ENCODE results near the gene LRRK1. TPM values are rescaled to one million over a fixed set of nuclear protein-coding genes. Genes with fewer than 3 reads are reported as not detected.

The LRRK1 gene
- total RNA-seq, 2 experiments from 2014 or later, result 0.20 to 0.60 TPM

- no peaks in the 10 kb centered on the region for H3K4me1 Mint-ChIP-seq (ENCODE audit: low read depth)
- intact Hi-C loops (cut with micrococcal nuclease), result no loop called here
- H3K36me3 Mint-ChIP-seq (ENCODE audit: low read depth), result no peaks in the 10 kb centered on the region
- CTCF ChIA-PET, result interaction anchor here (1.1 kb wide), 1 partner anchor 27 kb away, joined by 4 read pairs; no protein-coding TSS in a partner anchor
- no peak overlapping the region for H3K4me3 Mint-ChIP-seq
- peaks cover 12% of the 10 kb centered on the region for H3K27me3 Mint-ChIP-seq (ENCODE audit: low read depth)
- no peak for DNase-seq
- H3K9me3 Mint-ChIP-seq, result peaks cover 6% of the 10 kb centered on the region
- H3K27ac Mint-ChIP-seq, result no peak overlapping the region
These were observed 61.9 kb downstream of the LRRK1 start for GRCh38 chr15:100981086-100981485.

- DNase-seq, result no peak
- no peaks in the 10 kb centered on the region for H3K4me1 Mint-ChIP-seq (ENCODE audit: low read depth)
- CTCF ChIA-PET, result interaction anchor here (0.7 to 2.5 kb wide), 2 partner anchors 25 to 249 kb away, joined by 3 to 12 read pairs; no protein-coding TSS in a partner anchor
- no peak overlapping the region for H3K4me3 Mint-ChIP-seq
- H3K36me3 Mint-ChIP-seq (ENCODE audit: low read depth), result no peaks in the 10 kb centered on the region
- no peak overlapping the region for H3K27ac Mint-ChIP-seq
- peaks cover 4% of the 10 kb centered on the region for H3K27me3 Mint-ChIP-seq (ENCODE audit: low read depth)
- H3K9me3 Mint-ChIP-seq, result peaks cover 6% of the 10 kb centered on the region
- intact Hi-C loops (cut with micrococcal nuclease), result no loop called here
These were observed 64.1 kb downstream of the LRRK1 start for GRCh38 chr15:100983221-100983620.

GRCh38 chr15:100985401-100985800 is 66.2 kb downstream of the LRRK1 start:
- DNase-seq, result no peak
- intact Hi-C loops (cut with micrococcal nuclease), result no loop called here
- Mint-ChIP-seq H3K27ac (no peak overlapping the region), H3K4me1 (ENCODE audit: low read depth) (no peaks in the 10 kb centered on the region), H3K36me3 (ENCODE audit: low read depth) (no peaks in the 10 kb centered on the region), H3K27me3 (ENCODE audit: low read depth) (peaks cover 4% of the 10 kb centered on the region), H3K9me3 (peaks cover under 1% of the 10 kb centered on the region), H3K4me3 (no peak overlapping the region)
- CTCF ChIA-PET, result interaction anchor here (1.2 kb wide), 1 partner anchor 113 kb away, joined by 3 read pairs; no protein-coding TSS in a partner anchor

- CTCF ChIA-PET, result no interaction called here
- peaks cover 4% of the 10 kb centered on the region for H3K27me3 Mint-ChIP-seq (ENCODE audit: low read depth)
- no peaks in the 10 kb centered on the region for H3K36me3 Mint-ChIP-seq (ENCODE audit: low read depth)
- H3K4me1 Mint-ChIP-seq (ENCODE audit: low read depth), result no peaks in the 10 kb centered on the region
- no peak overlapping the region for H3K27ac Mint-ChIP-seq
- intact Hi-C loops (cut with micrococcal nuclease), result no loop called here
- no peak overlapping the region for H3K4me3 Mint-ChIP-seq
- no peak for DNase-seq
- H3K9me3 Mint-ChIP-seq, result no peaks in the 10 kb centered on the region
These were observed 67.2 kb downstream of the LRRK1 start for GRCh38 chr15:100986158-100986896.

- Mint-ChIP-seq H3K9me3 (no peaks in the 10 kb centered on the region), H3K27ac (no peak overlapping the region), H3K4me3 (no peak overlapping the region), H3K4me1 (ENCODE audit: low read depth) (no peaks in the 10 kb centered on the region), H3K36me3 (ENCODE audit: low read depth) (no peaks in the 10 kb centered on the region), H3K27me3 (ENCODE audit: low read depth) (peaks cover 4% of the 10 kb centered on the region)
- no peak for DNase-seq
- CTCF ChIA-PET, result no interaction called here
- intact Hi-C loops (cut with micrococcal nuclease), result no loop called here
These were observed 68.0 kb downstream of the LRRK1 start for GRCh38 chr15:100987143-100987542.

- Mint-ChIP-seq H3K27ac (no peak overlapping the region), H3K4me1 (ENCODE audit: low read depth) (no peaks in the 10 kb centered on the region), H3K9me3 (no peaks in the 10 kb centered on the region), H3K36me3 (ENCODE audit: low read depth) (no peaks in the 10 kb centered on the region), H3K27me3 (ENCODE audit: low read depth) (peaks cover 4% of the 10 kb centered on the region), H3K4me3 (no peak overlapping the region)
- intact Hi-C loops (cut with micrococcal nuclease), result no loop called here
- CTCF ChIA-PET, result no interaction called here
- DNase-seq, result no peak
These were observed 69.1 kb downstream of the LRRK1 start for GRCh38 chr15:100988297-100988696.

GRCh38 chr15:100988857-100989256 is 69.7 kb downstream of the LRRK1 start:
- Mint-ChIP-seq H3K4me1 (ENCODE audit: low read depth) (no peaks in the 10 kb centered on the region), H3K27ac (no peak overlapping the region), H3K27me3 (ENCODE audit: low read depth) (peaks cover 4% of the 10 kb centered on the region), H3K9me3 (no peaks in the 10 kb centered on the region), H3K36me3 (ENCODE audit: low read depth) (no peaks in the 10 kb centered on the region), H3K4me3 (no peak overlapping the region)
- no peak for DNase-seq
- CTCF ChIA-PET, result no interaction called here
- intact Hi-C loops (cut with micrococcal nuclease), result no loop called here

GRCh38 chr15:100994597-100995446 is 75.7 kb downstream of the LRRK1 start:
- no peak for DNase-seq
- H3K36me3 Mint-ChIP-seq (ENCODE audit: low read depth), result no peaks in the 10 kb centered on the region
- no peak overlapping the region for H3K27ac Mint-ChIP-seq
- no peaks in the 10 kb centered on the region for H3K4me1 Mint-ChIP-seq (ENCODE audit: low read depth)
- intact Hi-C loops (cut with micrococcal nuclease), result no loop called here
- CTCF ChIA-PET, result interaction anchor here (1.3 kb wide), 1 partner anchor 14 kb away, joined by 5 read pairs; no protein-coding TSS in a partner anchor
- H3K4me3 Mint-ChIP-seq, result no peak overlapping the region
- no peaks in the 10 kb centered on the region for H3K9me3 Mint-ChIP-seq
- H3K27me3 Mint-ChIP-seq (ENCODE audit: low read depth), result peaks cover 7% of the 10 kb centered on the region

- intact Hi-C loops (cut with micrococcal nuclease), result no loop called here
- no peak overlapping the region for H3K27ac Mint-ChIP-seq
- H3K4me1 Mint-ChIP-seq (ENCODE audit: low read depth), result no peaks in the 10 kb centered on the region
- H3K4me3 Mint-ChIP-seq, result no peak overlapping the region
- no peaks in the 10 kb centered on the region for H3K9me3 Mint-ChIP-seq
- CTCF ChIA-PET, result interaction anchor here (1.3 kb wide), 1 partner anchor 13 kb away, joined by 5 read pairs; no protein-coding TSS in a partner anchor
- no peaks in the 10 kb centered on the region for H3K36me3 Mint-ChIP-seq (ENCODE audit: low read depth)
- no peak for DNase-seq
- H3K27me3 Mint-ChIP-seq (ENCODE audit: low read depth), result peaks cover 9% of the 10 kb centered on the region
These were observed 76.6 kb downstream of the LRRK1 start for GRCh38 chr15:100995471-100996430.

- Mint-ChIP-seq H3K4me1 (ENCODE audit: low read depth) (no peaks in the 10 kb centered on the region), H3K36me3 (ENCODE audit: low read depth) (no peaks in the 10 kb centered on the region), H3K27ac (no peak overlapping the region), H3K27me3 (ENCODE audit: low read depth) (peaks cover 14% of the 10 kb centered on the region), H3K4me3 (no peak overlapping the region), H3K9me3 (no peaks in the 10 kb centered on the region)
- intact Hi-C loops (cut with micrococcal nuclease), result no loop called here
- DNase-seq, result no peak
- CTCF ChIA-PET, result no interaction called here
These were observed 78.3 kb downstream of the LRRK1 start for GRCh38 chr15:100997442-100997841.

GRCh38 chr15:100998630-100999029 is 79.5 kb downstream of the LRRK1 start:
- Mint-ChIP-seq H3K4me1 (ENCODE audit: low read depth) (no peaks in the 10 kb centered on the region), H3K27me3 (ENCODE audit: low read depth) (peaks cover 14% of the 10 kb centered on the region), H3K9me3 (no peaks in the 10 kb centered on the region), H3K36me3 (ENCODE audit: low read depth) (no peaks in the 10 kb centered on the region), H3K4me3 (no peak overlapping the region), H3K27ac (no peak overlapping the region)
- intact Hi-C loops (cut with micrococcal nuclease), result no loop called here
- CTCF ChIA-PET, result interaction anchor here (2.0 kb wide), 1 partner anchor 10 kb away, joined by 12 read pairs; no protein-coding TSS in a partner anchor
- DNase-seq, result no peak

- Mint-ChIP-seq H3K4me3 (no peak overlapping the region), H3K4me1 (ENCODE audit: low read depth) (no peaks in the 10 kb centered on the region), H3K27me3 (ENCODE audit: low read depth) (peaks cover 14% of the 10 kb centered on the region), H3K36me3 (ENCODE audit: low read depth) (no peaks in the 10 kb centered on the region), H3K27ac (no peak overlapping the region), H3K9me3 (no peaks in the 10 kb centered on the region)
- CTCF ChIA-PET, result interaction anchor here (1.3 to 2.0 kb wide), 2 partner anchors 9 to 81 kb away, joined by 4 to 12 read pairs; no protein-coding TSS in a partner anchor
- intact Hi-C loops (cut with micrococcal nuclease), result no loop called here
- DNase-seq, result no peak
These were observed 80.2 kb downstream of the LRRK1 start for GRCh38 chr15:100999369-100999768.
